Mesendoderm (in vitro differentiated cells): ENCODE measurements around the gene CYB561A3.

ENCODE experiments used
- DNase-seq: peaks from one replicate; pipeline ENCODE4 v3.0.0; 2013
- H2AK5ac ChIP-seq: 2 replicates; pipeline ENCODE4 v1.6.1; 2013; ENCODE audit warnings: low read length, inconsistent platforms
- H2BK120ac ChIP-seq: 2 replicates; pipeline ENCODE4 v1.6.1; 2013; ENCODE audit warnings: low read depth, mild to moderate bottlenecking, low read length, moderate library complexity, mixed read lengths
- H2BK15ac ChIP-seq: replicated peaks from 2 replicates; pipeline ENCODE4 v1.6.1; 2013; ENCODE audit warnings: low read depth, mild to moderate bottlenecking, moderate library complexity
- H2BK5ac ChIP-seq: 2 replicates; pipeline ENCODE4 v1.6.1; 2013; ENCODE audit warnings: low read length, inconsistent platforms
- H3K18ac ChIP-seq: 2 replicates; pipeline ENCODE4 v1.6.1; 2013; ENCODE audit warnings: mild to moderate bottlenecking, low read length, mixed read lengths
- H3K23ac ChIP-seq: one replicate; pipeline ENCODE4 v1.6.1; 2013; ENCODE audit warnings: low read length
- H3K27ac ChIP-seq: 2 replicates; pipeline ENCODE4 v1.5.1; 2013; ENCODE audit warnings: low read depth, mild to moderate bottlenecking, inconsistent platforms, low read length, moderate library complexity
- H3K27me3 ChIP-seq: 2 replicates; pipeline ENCODE4 v1.6.1; 2013; ENCODE audit warnings: low read length, control low read depth, mild to moderate bottlenecking, inconsistent platforms; ENCODE audit not compliant: insufficient read depth, poor library complexity
- H3K36me3 ChIP-seq: 2 replicates; pipeline ENCODE4 v1.6.1; 2013; ENCODE audit warnings: low read length, inconsistent platforms; ENCODE audit not compliant: control insufficient read depth, insufficient read depth
- H3K4ac ChIP-seq: one replicate; pipeline ENCODE4 v1.6.1; 2013; ENCODE audit warnings: low read depth, mild to moderate bottlenecking, low read length, moderate library complexity
- H3K4me1 ChIP-seq: 2 replicates; pipeline ENCODE4 v1.6.1; 2013; ENCODE audit warnings: low read depth, low read length, inconsistent platforms; ENCODE audit not compliant: control insufficient read depth
- H3K4me2 ChIP-seq: 2 replicates; pipeline ENCODE4 v1.6.1; 2013; ENCODE audit warnings: low read length
- H3K4me3 ChIP-seq: 2 replicates; pipeline ENCODE4 v1.5.1; 2013; ENCODE audit warnings: mild to moderate bottlenecking, low read length
- H3K56ac ChIP-seq: one replicate; pipeline ENCODE4 v1.6.1; 2013; ENCODE audit warnings: low read length
- H3K79me1 ChIP-seq: 2 replicates; pipeline ENCODE4 v1.6.1; 2013; ENCODE audit warnings: low read length, inconsistent platforms
- H3K79me2 ChIP-seq: 2 replicates; pipeline ENCODE4 v1.6.1; 2013; ENCODE audit warnings: mild to moderate bottlenecking, low read length; ENCODE audit not compliant: control insufficient read depth, insufficient read depth
- H3K9ac ChIP-seq: 2 replicates; pipeline ENCODE4 v1.6.1; 2013; ENCODE audit warnings: low read length, inconsistent platforms
- H4K5ac ChIP-seq: one replicate; pipeline ENCODE4 v1.6.1; 2013; ENCODE audit warnings: low read length
- H4K8ac ChIP-seq: one replicate; pipeline ENCODE4 v1.6.1; 2013; ENCODE audit warnings: low read depth, mild to moderate bottlenecking, control low read depth, low read length, moderate library complexity
- WGBS: extraction: QIAGEN DNeasy Blood & Tissue Kit; methylation state at CpG from one replicate; pipeline ENCODE4 v1.1.7; 2013; ENCODE audit warnings: low lambda C conversion rate, missing lambda C conversion rate; ENCODE audit not compliant: insufficient coverage; ENCODE audit errors: extremely low coverage; 5-methylcytosine and 5-hydroxymethylcytosine counted together

The CYB561A3 gene

GRCh38 chr11:61335355-61335710 is 26.3 kb downstream of the CYB561A3 start:
- no peak overlapping the region for H3K18ac ChIP-seq
- no peak overlapping the region for H2AK5ac ChIP-seq
- no peaks in the 10 kb centered on the region for H3K36me3 ChIP-seq
- H2BK120ac ChIP-seq = no peak overlapping the region
- no peaks in the 10 kb centered on the region for H3K79me1 ChIP-seq
- H3K4ac ChIP-seq = no peak overlapping the region
- no peak overlapping the region for H3K27ac ChIP-seq
- no peak overlapping the region for H3K4me3 ChIP-seq
- no peak for DNase-seq
- peaks cover 24% of the 10 kb centered on the region for H3K79me2 ChIP-seq
- H3K27me3 ChIP-seq = no peaks in the 10 kb centered on the region
- H4K8ac ChIP-seq = no peak overlapping the region
- H4K5ac ChIP-seq = no peak overlapping the region
- peak overlapping the region; percentile 19 for H3K9ac ChIP-seq
- peaks cover 6% of the 10 kb centered on the region for H3K4me1 ChIP-seq
- H2BK15ac ChIP-seq = no peak overlapping the region
- H3K4me2 ChIP-seq = no peak overlapping the region
- no peak overlapping the region for H3K23ac ChIP-seq
- no peak overlapping the region for H2BK5ac ChIP-seq
- no CpG with 5 or more reads among the region's 1 CpG for WGBS
- H3K56ac ChIP-seq = peak overlapping the region; percentile 46

DNA sequence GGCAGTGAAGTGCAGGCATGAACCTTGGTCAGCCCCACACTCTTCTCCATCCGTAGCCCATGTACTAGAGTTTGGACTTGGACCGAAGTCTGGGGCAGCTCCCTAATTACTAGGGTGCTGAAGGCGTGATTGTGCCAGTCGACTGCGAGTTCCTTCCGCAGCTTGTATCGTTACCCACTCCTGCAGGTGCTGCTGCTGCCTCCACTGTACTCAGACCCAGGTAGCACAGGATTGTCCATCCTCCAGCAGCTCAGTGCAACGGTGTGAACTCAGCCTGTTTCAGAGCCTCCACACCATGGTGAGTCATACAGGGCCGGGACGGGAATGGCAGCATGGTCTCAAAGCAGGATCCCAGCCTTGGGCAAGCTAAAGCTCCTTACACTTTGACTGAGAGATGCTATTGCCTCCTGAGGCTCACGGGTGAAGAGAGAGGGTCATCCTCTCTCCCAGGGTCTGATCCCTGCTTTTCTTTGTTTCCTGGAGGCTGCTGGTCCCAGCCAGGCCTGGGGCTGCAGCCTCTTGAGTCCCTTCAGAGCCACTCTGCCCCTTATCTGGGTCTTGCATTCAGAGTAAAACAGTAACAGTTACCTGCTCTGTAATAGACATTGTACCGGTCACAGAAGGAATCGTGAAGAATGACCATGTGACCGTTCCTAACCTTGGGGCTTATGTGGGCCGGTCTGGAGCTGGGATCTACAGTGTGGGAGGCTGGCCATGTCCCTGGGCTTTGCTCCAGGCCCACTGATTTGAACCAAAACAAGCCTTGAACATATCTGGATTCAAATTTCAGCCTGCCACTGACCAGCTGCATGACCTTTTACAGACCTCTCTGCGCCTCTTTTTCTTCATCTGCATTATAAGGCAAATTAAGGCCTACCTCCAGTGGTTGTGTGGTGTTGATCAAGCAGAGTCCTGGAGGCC is 27.0 kb downstream of the CYB561A3 start:
- no peak overlapping the region for H2BK120ac ChIP-seq
- no peak overlapping the region for H3K23ac ChIP-seq
- peaks cover 30% of the 10 kb centered on the region for H3K79me2 ChIP-seq
- H2BK5ac ChIP-seq = no peak overlapping the region
- no peaks in the 10 kb centered on the region for H3K36me3 ChIP-seq
- DNase-seq = peak; percentile 41
- no peak overlapping the region for H3K4ac ChIP-seq
- H4K5ac ChIP-seq = no peak overlapping the region
- H3K27ac ChIP-seq = no peak overlapping the region
- H3K27me3 ChIP-seq = no peaks in the 10 kb centered on the region
- H3K4me3 ChIP-seq = no peak overlapping the region
- H3K4me1 ChIP-seq = peaks cover 6% of the 10 kb centered on the region
- no CpG with 5 or more reads among the region's 16 CpGs for WGBS
- H2BK15ac ChIP-seq = no peak overlapping the region
- H3K79me1 ChIP-seq = no peaks in the 10 kb centered on the region
- peak overlapping the region; percentile 78 for H3K56ac ChIP-seq
- H3K4me2 ChIP-seq = no peak overlapping the region
- H2AK5ac ChIP-seq = peak overlapping the region; percentile 57
- no peak overlapping the region for H3K18ac ChIP-seq
- H3K9ac ChIP-seq = peak overlapping the region; percentile 39
- H4K8ac ChIP-seq = no peak overlapping the region

GRCh38 chr11:61333550-61334433 is 27.9 kb downstream of the CYB561A3 start:
- no peak for DNase-seq
- H3K27ac ChIP-seq = peak overlapping the region; percentile 58
- H2BK5ac ChIP-seq = peak overlapping the region; percentile 15
- peaks cover 38% of the 10 kb centered on the region for H3K79me2 ChIP-seq
- peak overlapping the region; percentile 86 for H4K5ac ChIP-seq
- no peak overlapping the region for H2BK15ac ChIP-seq
- H2BK120ac ChIP-seq = no peak overlapping the region
- H2AK5ac ChIP-seq = peak overlapping the region; percentile 80
- H3K23ac ChIP-seq = peak overlapping the region; percentile 91
- H3K36me3 ChIP-seq = peaks cover 1% of the 10 kb centered on the region
- no CpG with 5 or more reads among the region's 19 CpGs for WGBS
- no peaks in the 10 kb centered on the region for H3K27me3 ChIP-seq
- H3K9ac ChIP-seq = peak overlapping the region; percentile 94
- peak overlapping the region; percentile 66 for H3K4ac ChIP-seq
- H3K4me1 ChIP-seq = peaks cover 6% of the 10 kb centered on the region
- H3K56ac ChIP-seq = peak overlapping the region; percentile 100
- peaks cover 2% of the 10 kb centered on the region for H3K79me1 ChIP-seq
- peak overlapping the region; percentile 47 for H3K4me3 ChIP-seq
- peak overlapping the region; percentile 89 for H3K18ac ChIP-seq
- H4K8ac ChIP-seq = no peak overlapping the region
- peak overlapping the region; percentile 96 for H3K4me2 ChIP-seq

GRCh38 chr11:61332797-61333549 is 28.7 kb downstream of the CYB561A3 start, which contains the start of the genes DDB1 and TKFC:
TSS of gene DDB1 (minus strand) at chr11:61333105. CDS start at chr11:61332968, 137 bp downstream.
TSS of gene TKFC (plus strand) at chr11:61333228. CDS start at chr11:61334729, 1,501 bp downstream.
- Histone ChIP-seq H3K56ac (peak within 1 kb of the TSS; percentile 100), H3K4me2 (peak within 1 kb of the TSS; percentile 97), H2BK120ac (no peak within 1 kb of the TSS), H3K27ac (peak within 1 kb of the TSS; percentile 58), H3K27me3 (no peaks in the 10 kb centered on the region), H3K79me2 (peaks cover 42% of the 10 kb centered on the region), H3K4me1 (peaks cover 6% of the 10 kb centered on the region), H3K18ac (peak within 1 kb of the TSS; percentile 89), H2BK5ac (peak within 1 kb of the TSS; percentile 15), H3K4ac (peak within 1 kb of the TSS; percentile 66), H2BK15ac (no peak within 1 kb of the TSS), H3K9ac (peak within 1 kb of the TSS; percentile 98), H3K79me1 (peaks cover 2% of the 10 kb centered on the region), H3K4me3 (peak within 1 kb of the TSS; percentile 61), H3K23ac (peak within 1 kb of the TSS; percentile 91), H2AK5ac (peak within 1 kb of the TSS; percentile 83), H4K8ac (peak within 1 kb of the TSS; percentile 58), H4K5ac (peak within 1 kb of the TSS; percentile 86), H3K36me3 (peaks cover 1% of the 10 kb centered on the region)
- WGBS = no CpG with 5 or more reads among the region's 81 CpGs
- peak; percentile 98 for DNase-seq

DNA sequence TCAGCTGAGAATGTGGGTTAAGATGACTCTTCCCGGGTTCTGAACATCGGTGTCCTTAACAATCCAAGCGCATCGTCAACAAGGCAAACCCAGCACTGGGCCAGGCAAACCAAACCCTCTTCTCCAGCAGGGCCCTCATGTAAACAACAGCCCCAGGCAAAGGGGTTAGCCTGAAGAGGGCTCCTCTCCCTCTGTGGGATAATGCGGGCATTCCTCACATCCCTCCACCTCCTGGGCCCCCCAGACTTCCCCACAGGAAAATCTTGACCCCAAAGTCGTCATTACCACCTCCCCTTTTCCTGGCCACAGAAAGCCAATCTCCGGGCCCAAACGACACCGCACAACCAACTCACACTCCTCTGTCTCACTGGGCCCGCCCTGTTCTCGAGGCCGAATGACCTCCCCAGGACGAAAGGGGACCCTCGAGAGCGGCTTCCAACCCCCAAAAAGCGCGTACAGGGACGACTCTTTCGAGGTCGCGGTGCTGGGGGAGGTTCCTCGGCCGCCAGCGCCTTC is 29.3 kb downstream of the CYB561A3 start:
- H3K18ac ChIP-seq = peak overlapping the region; percentile 53
- H3K56ac ChIP-seq = peak overlapping the region; percentile 99
- peaks cover 4% of the 10 kb centered on the region for H3K79me1 ChIP-seq
- no peaks in the 10 kb centered on the region for H3K27me3 ChIP-seq
- peak overlapping the region; percentile 56 for H3K4ac ChIP-seq
- H4K8ac ChIP-seq = no peak overlapping the region
- H3K9ac ChIP-seq = peak overlapping the region; percentile 98
- H3K4me3 ChIP-seq = peak overlapping the region; percentile 61
- peak overlapping the region; percentile 83 for H2AK5ac ChIP-seq
- peak; percentile 70 for DNase-seq
- H4K5ac ChIP-seq = no peak overlapping the region
- peaks cover 48% of the 10 kb centered on the region for H3K79me2 ChIP-seq
- H2BK120ac ChIP-seq = no peak overlapping the region
- no peak overlapping the region for H2BK5ac ChIP-seq
- H2BK15ac ChIP-seq = no peak overlapping the region
- H3K36me3 ChIP-seq = peaks cover 3% of the 10 kb centered on the region
- peak overlapping the region; percentile 46 for H3K27ac ChIP-seq
- peak overlapping the region; percentile 97 for H3K4me2 ChIP-seq
- peak overlapping the region; percentile 60 for H3K23ac ChIP-seq
- WGBS = no CpG with 5 or more reads among the region's 24 CpGs
- peaks cover 6% of the 10 kb centered on the region for H3K4me1 ChIP-seq
